ENCODE data around the gene SUGP2. TPM values are rescaled to one million over a fixed set of nuclear protein-coding genes. Genes with fewer than 3 reads are reported as not detected.
A peak's percentile ranks its signal among the peaks of the same experiment; 100 is the strongest.
"Not testable (repeated sequence)": the region's sequence is repeated elsewhere in the genome, so short reads cannot be mapped to it uniquely, and the experiment has no call there.

Gene SUGP2
- total and polyA plus RNA-seq, 9 of the 15 experiments (the other 6 are each of a cell fraction or from before 2014, with no cell fraction given): 13.1 to 101 (median 63.1) TPM

DNA sequence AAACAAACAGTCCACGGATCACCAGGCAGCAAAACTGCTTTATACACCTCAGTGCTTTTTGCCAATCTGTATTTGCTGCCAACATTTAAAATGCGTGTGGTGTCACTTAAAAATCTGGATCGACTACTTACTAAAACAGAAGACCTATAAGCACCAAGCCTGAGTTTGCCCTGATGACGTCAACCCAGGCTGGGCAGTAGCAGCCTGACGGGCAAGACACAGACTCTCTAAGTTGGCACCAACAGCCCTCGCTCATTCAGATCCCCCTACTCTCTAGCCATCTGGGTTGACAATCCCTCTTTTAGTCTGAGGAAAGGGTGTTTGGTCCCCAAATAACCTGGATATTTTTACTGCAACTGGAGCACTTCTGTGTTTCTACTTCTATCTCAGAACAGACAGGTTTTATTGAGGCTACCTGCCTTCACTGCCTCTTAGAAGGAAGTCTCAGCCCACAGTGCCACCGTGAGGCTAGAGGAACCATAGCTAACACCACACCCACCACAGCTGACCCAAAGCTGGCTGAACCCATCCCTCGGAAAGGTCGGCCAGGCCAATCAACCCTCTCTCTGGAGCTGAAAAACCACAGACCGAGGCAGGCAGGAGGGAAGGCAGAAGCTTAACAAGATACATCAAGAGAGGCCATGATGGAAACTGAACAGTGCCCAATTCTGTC lies 6.9 kb downstream of the SUGP2 start (continued):
- TF ChIP-seq TFAP4 (CRISPR knock-in tag; IDR thresholded peaks at IDR 0.05; ENCODE audit: borderline replicate concordance) (peak; percentile 41; the same call in 1 of the 2 replicates), ETS2 (tag; IDR thresholded peaks at IDR 0.05; ENCODE audit: borderline replicate concordance, poor library complexity, severe bottlenecking) (no peak)

DNA sequence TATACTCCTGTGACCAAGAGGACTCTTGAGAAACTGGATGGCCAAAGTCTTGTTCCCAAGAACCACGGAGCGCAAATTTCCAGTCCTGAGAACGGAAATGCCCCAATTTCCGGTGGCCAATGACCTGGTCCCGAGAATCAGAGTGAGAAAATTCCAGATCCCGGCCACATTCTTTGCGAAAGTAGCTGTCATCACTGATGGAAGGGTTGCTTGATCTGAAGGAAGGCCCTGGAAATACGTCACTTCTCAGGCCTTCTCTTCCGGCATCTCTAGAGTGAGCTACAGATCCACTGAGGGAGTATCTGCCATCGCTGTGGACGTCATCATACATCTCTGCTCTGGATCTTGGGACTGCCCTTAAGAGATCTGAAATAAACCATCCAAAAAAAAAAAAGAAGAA lies 7.5 kb downstream of the SUGP2 start:
- TF ChIP-seq GTF2A2 (tag; IDR thresholded peaks at IDR 0.05) (no peak), SRSF3 (IDR thresholded peaks at IDR 0.05; ENCODE audit: insufficient read depth, low read length) (no peak), TAF15 (IDR thresholded peaks at IDR 0.05; ENCODE audit: low read depth, low read length) (no peak)
- H4K20me1 ChIP-seq (replicated peaks; ENCODE audit: control insufficient read depth, insufficient read depth, low read length): peaks cover 26% of the 10 kb centered on the region
- no peak overlapping the region for H3K4me3 ChIP-seq
- H2AFZ ChIP-seq (ENCODE audit: low read depth, low read length): no peak overlapping the region
- CTCF ChIA-PET (ENCODE audit: low intra/inter-chr PET ratio): no interaction called here
- H3K79me2 ChIP-seq (ENCODE audit: control insufficient read depth, insufficient read depth, low read length): peaks cover 91% of the 10 kb centered on the region
- WGBS (ENCODE audit: insufficient coverage, low coverage, missing lambda C conversion rate): 92% methylated on average over 10 of the region's 11 CpGs
- no peak for ATAC-seq
- no peaks in the 10 kb centered on the region for H3K4me1 ChIP-seq (replicated peaks in 1 of 2; ENCODE audit: control insufficient read depth in 2 of 2, insufficient read depth in 2 of 2, low read length in 2 of 2)
- H3K9ac ChIP-seq (ENCODE audit: insufficient read depth in 1 of 2, low read depth in 2 of 2, low read length in 2 of 2): no peak overlapping the region; a peak in 1 of 4 replicates
- intact Hi-C loops (cut with micrococcal nuclease) (no loop called here), in situ Hi-C loops (cut with MboI) (no loop called here)
- no peak for DNase-seq (ENCODE audit: extremely low read depth in 1 of 4, low spot score in 3 of 4)
- no peak for FAIRE-seq
- H3K36me3 ChIP-seq (ENCODE audit: control insufficient read depth, insufficient read depth, low read length): peaks cover 95% of the 10 kb centered on the region
- no peak overlapping the region for H3K27ac ChIP-seq (ENCODE audit: extremely low read depth, low read depth, low read length)
- H3K9me1 ChIP-seq (ENCODE audit: control insufficient read depth, insufficient read depth, low read length): no peaks in the 10 kb centered on the region
- no peak overlapping the region for H3K4me2 ChIP-seq (ENCODE audit: insufficient read depth, low read length)
- no peaks in the 10 kb centered on the region for H3K27me3 ChIP-seq (ENCODE audit: control insufficient read depth in 2 of 2, insufficient read depth in 2 of 2, low read length in 2 of 2)
- no peaks in the 10 kb centered on the region for H3K9me3 ChIP-seq (replicated peaks; ENCODE audit: control insufficient read depth, insufficient read depth, low read depth, low read length)
- POLR2A ChIA-PET: no interaction called here
- BruUV-seq (replicated peaks): no TSS peak

- H3K4me2 ChIP-seq (ENCODE audit: insufficient read depth, low read length); H3K27me3 ChIP-seq (ENCODE audit: control insufficient read depth in 2 of 2, insufficient read depth in 2 of 2, low read length in 2 of 2); H3K4me1 ChIP-seq (replicated peaks in 1 of 2; ENCODE audit: control insufficient read depth in 2 of 2, insufficient read depth in 2 of 2, low read length in 2 of 2); H2AFZ ChIP-seq (ENCODE audit: low read depth, low read length); BruUV-seq (replicated peaks); H3K9me3 ChIP-seq (replicated peaks; ENCODE audit: control insufficient read depth, insufficient read depth, low read depth, low read length); H3K9me1 ChIP-seq (ENCODE audit: control insufficient read depth, insufficient read depth, low read length); ATAC-seq; H3K9ac ChIP-seq (ENCODE audit: insufficient read depth in 1 of 2, low read depth in 2 of 2, low read length in 2 of 2); in situ Hi-C loops (cut with MboI); intact Hi-C loops (cut with micrococcal nuclease); DNase-seq (ENCODE audit: extremely low read depth in 1 of 4, low spot score in 3 of 4); FAIRE-seq; CTCF ChIA-PET (ENCODE audit: low intra/inter-chr PET ratio); H3K4me3 ChIP-seq; H3K27ac ChIP-seq (ENCODE audit: extremely low read depth, low read depth, low read length): not testable (repeated sequence)
- POLR2A ChIA-PET: interaction anchor here (0.6 to 1.1 kb wide), 3 partner anchors 16 to 36 kb away, joined by 3 to 4 read pairs (median 3); no protein-coding TSS in a partner anchor
- Histone ChIP-seq H3K79me2 (ENCODE audit: control insufficient read depth, insufficient read depth, low read length) (peaks cover 84% of the 10 kb centered on the region), H3K36me3 (ENCODE audit: control insufficient read depth, insufficient read depth, low read length) (peaks cover 89% of the 10 kb centered on the region), H4K20me1 (replicated peaks; ENCODE audit: control insufficient read depth, insufficient read depth, low read length) (peaks cover 26% of the 10 kb centered on the region)
- WGBS (ENCODE audit: insufficient coverage, low coverage, missing lambda C conversion rate): 100% methylated on average over 1 of the region's 1 CpG
Measured at GRCh38 chr19:19023376-19023775, 9.9 kb downstream of the SUGP2 start.

Measured in K562 (cell line).